Neuronal stem cell (in vitro differentiated cells): ENCODE data around the gene CACNA1F.

Experiments used
- DNase-seq: peaks from one replicate; pipeline ENCODE4 v3.0.0-alpha.2; 2013; ENCODE audit warnings: low spot score
- H2AFZ ChIP-seq: one replicate; pipeline ENCODE4 v1.6.1; 2013; ENCODE audit warnings: mild to moderate bottlenecking, low read length, inconsistent platforms
- H2AK5ac ChIP-seq: 2 replicates; pipeline ENCODE4 v1.6.1; 2013; ENCODE audit warnings: low read depth, mild to moderate bottlenecking, inconsistent platforms, low read length, moderate library complexity, mixed read lengths
- H2BK120ac ChIP-seq: 2 replicates; pipeline ENCODE4 v1.6.1; 2013; ENCODE audit warnings: low read depth, mild to moderate bottlenecking, inconsistent platforms, low read length, moderate library complexity, mixed read lengths
- H2BK12ac ChIP-seq: one replicate; pipeline ENCODE4 v1.6.1; 2013; ENCODE audit warnings: low read length, inconsistent platforms
- H2BK15ac ChIP-seq: 2 replicates; pipeline ENCODE4 v1.6.1; 2013; ENCODE audit warnings: mild to moderate bottlenecking, low read length, inconsistent platforms, mixed read lengths
- H2BK5ac ChIP-seq: one replicate; pipeline ENCODE4 v1.6.1; 2013; ENCODE audit warnings: inconsistent platforms, mild to moderate bottlenecking, low read length, moderate library complexity
- H3K14ac ChIP-seq: one replicate; pipeline ENCODE4 v1.6.1; 2013; ENCODE audit warnings: low read length, inconsistent platforms
- H3K18ac ChIP-seq: 2 replicates; pipeline ENCODE4 v1.6.1; 2013; ENCODE audit warnings: low read length, inconsistent platforms
- H3K23ac ChIP-seq: 2 replicates; pipeline ENCODE4 v1.6.1; 2013; ENCODE audit warnings: low read depth, mild to moderate bottlenecking, mixed read lengths, low read length, inconsistent platforms; ENCODE audit not compliant: poor library complexity
- H3K27ac ChIP-seq: replicated peaks from 3 replicates; pipeline ENCODE4 v1.5.1; 2013; ENCODE audit warnings: low read length, inconsistent platforms
- H3K27me3 ChIP-seq, 3 experiments: 2 replicates each; pipeline ENCODE4 v1.6.1; 2013; ENCODE audit warnings: low read length in 3 of 3, mild to moderate bottlenecking in 2 of 3, inconsistent platforms in 1 of 3, low read depth in 1 of 3, mixed read lengths in 1 of 3, moderate library complexity in 1 of 3; ENCODE audit not compliant: control insufficient read depth in 3 of 3, insufficient read depth in 3 of 3
- H3K36me3 ChIP-seq, 2 donors: replicated peaks in 1 of 2; 2 replicates each; pipeline ENCODE4 v1.6.1; 2013; ENCODE audit warnings: low read length in 2 of 2; ENCODE audit not compliant: control insufficient read depth in 2 of 2, insufficient read depth in 2 of 2
- H3K4ac ChIP-seq: 2 replicates; pipeline ENCODE4 v1.6.1; 2013; ENCODE audit warnings: inconsistent platforms, mild to moderate bottlenecking, low read length, moderate library complexity
- H3K4me1 ChIP-seq, 2 donors: 1 replicate in 1 of 2; 2 replicates in 1 of 2; pipeline ENCODE4 v1.6.1; 2013; ENCODE audit warnings: low read length in 2 of 2, low read depth in 1 of 2; ENCODE audit not compliant: control insufficient read depth in 2 of 2, insufficient read depth in 1 of 2
- H3K4me2 ChIP-seq: one replicate; pipeline ENCODE4 v1.6.1; 2013; ENCODE audit warnings: mild to moderate bottlenecking, low read length, inconsistent platforms; ENCODE audit not compliant: insufficient read depth, poor library complexity, severe bottlenecking
- H3K4me3 ChIP-seq, 2 donors: 2 replicates each; pipeline ENCODE4 v1.5.1; 2013; ENCODE audit warnings: low read length in 2 of 2, mild to moderate bottlenecking in 2 of 2, inconsistent platforms in 1 of 2, moderate library complexity in 1 of 2
- H3K79me1 ChIP-seq: one replicate; pipeline ENCODE4 v1.6.1; 2013; ENCODE audit warnings: low read depth, mild to moderate bottlenecking, inconsistent platforms, low read length, moderate library complexity
- H3K9ac ChIP-seq: one replicate; pipeline ENCODE4 v1.6.1; 2013; ENCODE audit warnings: mild to moderate bottlenecking, low read depth, low read length, inconsistent platforms; ENCODE audit not compliant: poor library complexity
- H3K9me3 ChIP-seq, 2 donors: replicated peaks in 1 of 2; 2 replicates each; pipeline versions ENCODE3 to v1.6.1; 2013; ENCODE audit warnings: low read length in 2 of 2, mild to moderate bottlenecking in 2 of 2, inconsistent platforms in 1 of 2, low read depth in 1 of 2, mixed read lengths in 1 of 2, moderate library complexity in 1 of 2; ENCODE audit not compliant: control insufficient read depth in 2 of 2, insufficient read depth in 1 of 2
- H4K8ac ChIP-seq: one replicate; pipeline ENCODE4 v1.6.1; 2013; ENCODE audit warnings: low read depth, mild to moderate bottlenecking, inconsistent platforms, low read length, moderate library complexity
- H4K91ac ChIP-seq: one replicate; pipeline ENCODE4 v1.6.1; 2013; ENCODE audit warnings: low read length, low read depth, mild to moderate bottlenecking, inconsistent platforms; ENCODE audit not compliant: poor library complexity
- WGBS, 2 donors: extraction: QIAGEN DNeasy Blood & Tissue Kit; methylation state at CpG; one replicate each; pipeline ENCODE4 v1.1.7; 2013; ENCODE audit warnings: missing lambda C conversion rate in 2 of 2, mixed read lengths in 1 of 2; ENCODE audit not compliant: insufficient read length in 2 of 2, insufficient replicate concordance in 1 of 2; ENCODE audit errors: extremely low coverage in 2 of 2; 5-methylcytosine and 5-hydroxymethylcytosine counted together

Gene CACNA1F

DNA sequence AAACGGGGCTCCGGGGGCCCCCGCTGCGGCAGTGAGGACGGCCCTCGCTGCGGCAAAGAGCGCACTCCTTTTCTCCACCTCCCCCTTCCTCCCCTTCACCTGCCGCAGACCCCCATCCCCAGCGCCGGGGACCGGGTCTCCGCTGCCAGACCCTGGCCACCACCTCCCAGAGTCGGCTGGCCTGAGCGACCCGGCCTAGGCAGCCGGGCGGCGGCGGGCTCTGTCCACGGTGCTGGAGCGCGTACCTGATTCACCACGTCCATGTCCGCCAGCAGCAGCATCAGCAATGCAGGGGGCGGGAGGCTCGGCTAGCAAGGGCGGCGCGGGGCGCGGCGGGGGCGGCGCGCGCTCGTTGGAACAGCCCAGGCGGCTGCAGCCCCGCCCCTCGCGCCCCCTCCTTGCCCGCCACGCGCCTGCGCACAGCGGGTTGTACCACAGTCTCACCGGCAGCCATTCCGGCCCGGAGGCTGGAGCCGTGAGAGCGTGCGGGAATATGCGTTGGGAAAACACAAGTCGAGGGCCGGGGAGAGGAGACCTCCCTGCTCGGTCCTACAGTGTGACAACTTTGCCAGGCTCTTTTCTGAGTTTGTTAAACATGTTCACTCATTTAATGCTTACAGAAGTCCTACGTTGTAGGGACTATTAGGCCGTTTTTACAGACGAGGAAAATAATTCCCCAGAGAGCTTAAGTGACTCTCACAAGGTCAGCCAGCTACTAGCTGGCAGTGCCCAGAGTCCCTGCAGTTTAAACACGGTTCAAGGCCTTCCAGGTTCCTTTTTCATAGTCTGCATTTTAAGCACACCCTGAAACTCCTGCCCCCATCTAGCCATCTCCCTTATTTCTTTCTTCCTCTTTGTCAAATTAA, 33.0 kb downstream of the CACNA1F start, which contains the start of gene SYP:
Gene SYP, minus strand, starts transcription at position 288 of the 866 bp plus-strand sequence. Its CDS starts 7 bp downstream, at position 281.
- Histone ChIP-seq H3K14ac (no peak within 1 kb of the TSS), H3K27ac (no peak within 1 kb of the TSS)

DNA sequence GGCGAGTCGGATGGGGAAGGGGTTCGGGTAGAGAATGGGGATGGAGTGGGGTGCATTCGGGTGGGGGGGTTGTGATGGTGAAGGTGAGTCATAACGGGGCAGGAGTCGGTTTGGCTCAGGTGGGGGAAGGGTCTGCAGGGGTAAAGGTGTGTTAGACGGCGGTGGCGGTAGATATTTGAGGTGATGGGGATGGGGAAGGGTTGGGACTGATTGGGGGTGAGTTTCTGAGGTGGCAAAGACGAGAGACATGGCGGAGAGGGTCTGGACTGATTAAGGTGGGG, 33.9 kb downstream of the CACNA1F start:
- Histone ChIP-seq H2AFZ (no peak overlapping the region), H3K4ac (no peak overlapping the region), H2BK5ac (no peak overlapping the region), H3K9ac (no peak overlapping the region), H3K9me3 (no peaks in the 10 kb centered on the region), H4K91ac (no peak overlapping the region), H2BK15ac (no peak overlapping the region), H3K4me1 (peaks cover 0 to 2% of the 10 kb centered on the region in 2 donors), H3K4me3 (peak overlapping the region in 1 of 2 donors; percentile 41), H3K14ac (no peak overlapping the region), H3K79me1 (peaks cover 6% of the 10 kb centered on the region), H3K23ac (no peak overlapping the region), H2AK5ac (no peak overlapping the region), H3K27me3 (peaks cover 0 to 14% (median 6%) of the 10 kb centered on the region in 3 experiments), H4K8ac (no peak overlapping the region), H2BK12ac (no peak overlapping the region), H3K27ac (no peak overlapping the region), H3K4me2 (no peak overlapping the region), H2BK120ac (no peak overlapping the region), H3K18ac (no peak overlapping the region), H3K36me3 (no peaks in the 10 kb centered on the region)
- no CpG with 5 or more reads among the region's 11 CpGs for WGBS, 2 donors
- DNase-seq: no peak

More for the DNA sequence above, 33.0 kb downstream of the CACNA1F start, which contains the start of gene SYP:
- no peak within 1 kb of the TSS for H3K18ac ChIP-seq
- H2BK120ac ChIP-seq: no peak within 1 kb of the TSS
- no peak within 1 kb of the TSS for H2BK5ac ChIP-seq
- H4K8ac ChIP-seq: no peak within 1 kb of the TSS
- H3K36me3 ChIP-seq: no peaks in the 10 kb centered on the region
- peaks cover 0 to 2% of the 10 kb centered on the region in 2 donors for H3K4me1 ChIP-seq
- no peak within 1 kb of the TSS for H2BK12ac ChIP-seq
- H3K23ac ChIP-seq: no peak within 1 kb of the TSS
- H3K79me1 ChIP-seq: peaks cover 6% of the 10 kb centered on the region
- H3K4me2 ChIP-seq: peak within 1 kb of the TSS; percentile 45
- H3K4me3 ChIP-seq: peak within 1 kb of the TSS in 1 of 2 donors; percentile 41
- WGBS, 2 donors: no CpG with 5 or more reads among the region's 61 CpGs
- no peaks in the 10 kb centered on the region for H3K9me3 ChIP-seq
- no peak within 1 kb of the TSS for H2BK15ac ChIP-seq
- H2AK5ac ChIP-seq: no peak within 1 kb of the TSS
- no peak within 1 kb of the TSS for H3K4ac ChIP-seq
- no peak within 1 kb of the TSS for H4K91ac ChIP-seq
- DNase-seq: peak; percentile 78
- H2AFZ ChIP-seq: peak within 1 kb of the TSS; percentile 89
- no peak within 1 kb of the TSS for H3K9ac ChIP-seq
- H3K27me3 ChIP-seq: peaks cover 0 to 14% (median 11%) of the 10 kb centered on the region in 3 experiments

DNA sequence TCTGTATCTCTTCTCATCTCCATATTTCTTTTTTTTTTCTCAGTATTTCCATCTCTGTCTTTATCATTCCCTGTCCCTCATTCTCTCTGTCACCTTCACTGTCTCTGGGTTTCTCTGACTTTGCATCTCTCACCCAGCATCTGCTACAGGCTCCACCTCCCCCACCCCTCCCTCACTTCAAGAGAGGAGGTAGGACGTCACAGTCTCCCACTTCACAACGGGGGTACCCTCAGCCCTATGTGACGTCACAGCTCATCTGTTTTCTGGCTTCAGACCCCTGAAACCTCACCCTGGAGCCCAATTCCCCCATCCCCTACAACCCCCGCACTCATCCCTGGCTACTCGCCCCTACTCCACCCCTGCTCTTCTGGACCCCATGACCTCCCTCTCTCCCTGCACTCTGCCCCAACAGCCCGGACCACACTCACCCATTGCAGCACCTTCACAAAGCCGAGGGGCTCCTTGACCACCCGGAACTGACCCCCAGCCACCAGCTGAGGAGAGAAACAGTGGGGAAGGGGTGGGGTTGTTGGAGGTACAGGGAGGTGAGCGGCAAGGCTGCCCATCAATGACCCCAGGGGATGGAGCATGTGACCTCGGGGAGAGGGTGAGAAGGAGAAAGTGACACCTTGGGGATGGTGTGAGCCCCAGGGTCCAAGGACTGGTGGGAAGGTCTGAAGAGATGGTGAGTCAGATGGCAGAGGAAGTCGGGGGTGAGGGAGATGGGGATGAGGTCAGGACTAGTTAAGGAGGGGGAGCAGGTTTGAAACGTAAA, 34.4 kb downstream of the CACNA1F start:
- Histone ChIP-seq H4K91ac (no peak overlapping the region), H3K27ac (no peak overlapping the region)

More for the DNA sequence above, 34.4 kb downstream of the CACNA1F start:
- no peak overlapping the region for H2BK12ac ChIP-seq
- no peak for DNase-seq
- H2AK5ac ChIP-seq: no peak overlapping the region
- no peaks in the 10 kb centered on the region for H3K9me3 ChIP-seq
- peaks cover 6% of the 10 kb centered on the region for H3K79me1 ChIP-seq
- no peak overlapping the region for H4K8ac ChIP-seq
- peaks cover 0 to 14% (median under 1%) of the 10 kb centered on the region in 3 experiments for H3K27me3 ChIP-seq
- no peak overlapping the region for H3K23ac ChIP-seq
- no peak overlapping the region for H3K4ac ChIP-seq
- no peak overlapping the region for H3K4me3 ChIP-seq
- peaks cover 0 to 2% of the 10 kb centered on the region in 2 donors for H3K4me1 ChIP-seq
- H3K4me2 ChIP-seq: no peak overlapping the region
- H3K18ac ChIP-seq: no peak overlapping the region
- H3K14ac ChIP-seq: no peak overlapping the region
- no peak overlapping the region for H2AFZ ChIP-seq
- no peak overlapping the region for H2BK15ac ChIP-seq
- no CpG with 5 or more reads among the region's 12 CpGs for whole genome bisulfite sequencing, 2 donors
- H2BK120ac ChIP-seq: no peak overlapping the region
- no peaks in the 10 kb centered on the region for H3K36me3 ChIP-seq
- H2BK5ac ChIP-seq: no peak overlapping the region
- H3K9ac ChIP-seq: no peak overlapping the region
